Muscle layer of colon (tissue), 2 donors: ENCODE data around the gene GABRB3.

Source experiments
- H3K27ac ChIP-seq: one replicate; pipeline ENCODE4 v1.7.0; 2013; ENCODE audit warnings: low read depth, mild to moderate bottlenecking, low read length, moderate library complexity
- H3K27me3 ChIP-seq, 2 donors: one replicate each; pipeline ENCODE4 v1.7.0; 2013; ENCODE audit warnings: low read length in 2 of 2, mild to moderate bottlenecking in 2 of 2; ENCODE audit not compliant: insufficient read depth in 2 of 2, control insufficient read depth in 1 of 2
- H3K36me3 ChIP-seq: one replicate; pipeline ENCODE4 v1.7.0; 2013; ENCODE audit warnings: mild to moderate bottlenecking, low read length; ENCODE audit not compliant: insufficient read depth
- H3K4me1 ChIP-seq: one replicate; pipeline ENCODE4 v1.7.0; 2013; ENCODE audit warnings: mild to moderate bottlenecking, low read length; ENCODE audit not compliant: insufficient read depth
- H3K4me3 ChIP-seq, 2 donors: one replicate each; pipeline ENCODE4 v1.7.0; 2013; ENCODE audit warnings: low read length in 2 of 2, low read depth in 1 of 2, mild to moderate bottlenecking in 1 of 2, moderate library complexity in 1 of 2
- H3K9ac ChIP-seq: one replicate; pipeline ENCODE4 v1.7.0; 2013; ENCODE audit warnings: low read length
- H3K9me3 ChIP-seq: one replicate; pipeline ENCODE4 v1.7.0; 2013; ENCODE audit warnings: mild to moderate bottlenecking, low read length
- donor health status: abdominal sarcoma.
- donor health status: Adenocarcinoma of cecum.

The GABRB3 gene

GRCh38 chr15:26711445-26711844 lies 61.4 kb downstream of the GABRB3 start:
- Histone ChIP-seq H3K9me3 (no peaks in the 10 kb centered on the region), H3K36me3 (no peaks in the 10 kb centered on the region), H3K4me1 (no peaks in the 10 kb centered on the region)

GRCh38 chr15:26702381-26702780 lies 70.5 kb downstream of the GABRB3 start:
- no peaks in the 10 kb centered on the region for H3K4me1 ChIP-seq
- H3K9ac ChIP-seq, result no peak overlapping the region
- H3K9me3 ChIP-seq, result no peaks in the 10 kb centered on the region
- no peaks in the 10 kb centered on the region for H3K27me3 ChIP-seq
- H3K36me3 ChIP-seq, result no peaks in the 10 kb centered on the region
- no peak overlapping the region for H3K27ac ChIP-seq
- no peak overlapping the region for H3K4me3 ChIP-seq

More at GRCh38 chr15:26711445-26711844, 61.4 kb downstream of the GABRB3 start:
- no peak overlapping the region for H3K9ac ChIP-seq
- no peak overlapping the region for H3K4me3 ChIP-seq
- no peak overlapping the region for H3K27ac ChIP-seq
- H3K27me3 ChIP-seq, result no peaks in the 10 kb centered on the region

- Histone ChIP-seq H3K9me3 (no peaks in the 10 kb centered on the region), H3K27ac (no peak overlapping the region), H3K36me3 (no peaks in the 10 kb centered on the region), H3K4me3 (no peak overlapping the region), H3K4me1 (no peaks in the 10 kb centered on the region), H3K9ac (no peak overlapping the region), H3K27me3 (no peaks in the 10 kb centered on the region)
Measured at GRCh38 chr15:26698555-26698954, 74.3 kb downstream of the GABRB3 start.

GRCh38 chr15:26697913-26698312 lies 75.0 kb downstream of the GABRB3 start:
- no peak overlapping the region for H3K4me3 ChIP-seq
- H3K36me3 ChIP-seq, result no peaks in the 10 kb centered on the region
- H3K27me3 ChIP-seq, result no peaks in the 10 kb centered on the region
- H3K9me3 ChIP-seq, result no peaks in the 10 kb centered on the region
- H3K9ac ChIP-seq, result no peak overlapping the region
- H3K4me1 ChIP-seq, result no peaks in the 10 kb centered on the region
- no peak overlapping the region for H3K27ac ChIP-seq

- H3K36me3 ChIP-seq, result no peaks in the 10 kb centered on the region
- H3K9ac ChIP-seq, result no peak overlapping the region
- no peak overlapping the region for H3K4me3 ChIP-seq
- no peaks in the 10 kb centered on the region for H3K9me3 ChIP-seq
- no peak overlapping the region for H3K27ac ChIP-seq
- no peaks in the 10 kb centered on the region for H3K4me1 ChIP-seq
- H3K27me3 ChIP-seq, result no peaks in the 10 kb centered on the region
Measured at GRCh38 chr15:26691249-26691648, 81.6 kb downstream of the GABRB3 start.

- no peaks in the 10 kb centered on the region for H3K36me3 ChIP-seq
- H3K9me3 ChIP-seq, result no peaks in the 10 kb centered on the region
- no peak overlapping the region for H3K27ac ChIP-seq
Measured at GRCh38 chr15:26690778-26691177, 82.1 kb downstream of the GABRB3 start.

GRCh38 chr15:26689462-26689861 lies 83.4 kb downstream of the GABRB3 start:
- no peak overlapping the region for H3K9ac ChIP-seq
- H3K27me3 ChIP-seq, result no peaks in the 10 kb centered on the region
- H3K9me3 ChIP-seq, result no peaks in the 10 kb centered on the region
- no peak overlapping the region for H3K27ac ChIP-seq
- no peaks in the 10 kb centered on the region for H3K36me3 ChIP-seq
- H3K4me3 ChIP-seq, result no peak overlapping the region
- H3K4me1 ChIP-seq, result no peaks in the 10 kb centered on the region

More at GRCh38 chr15:26690778-26691177, 82.1 kb downstream of the GABRB3 start:
- H3K9ac ChIP-seq, result no peak overlapping the region
- H3K4me3 ChIP-seq, result no peak overlapping the region
- no peaks in the 10 kb centered on the region for H3K4me1 ChIP-seq
- H3K27me3 ChIP-seq, result no peaks in the 10 kb centered on the region

- Histone ChIP-seq H3K4me1 (no peaks in the 10 kb centered on the region), H3K9me3 (no peaks in the 10 kb centered on the region), H3K36me3 (no peaks in the 10 kb centered on the region), H3K9ac (no peak overlapping the region), H3K4me3 (no peak overlapping the region), H3K27ac (no peak overlapping the region), H3K27me3 (no peaks in the 10 kb centered on the region)
Measured at GRCh38 chr15:26686547-26687187, 86.2 kb downstream of the GABRB3 start.

- no peak overlapping the region for H3K9ac ChIP-seq
- no peaks in the 10 kb centered on the region for H3K27me3 ChIP-seq
- H3K36me3 ChIP-seq, result no peaks in the 10 kb centered on the region
- H3K27ac ChIP-seq, result no peak overlapping the region
- H3K4me3 ChIP-seq, result no peak overlapping the region
- H3K9me3 ChIP-seq, result no peaks in the 10 kb centered on the region
- no peaks in the 10 kb centered on the region for H3K4me1 ChIP-seq
Measured at GRCh38 chr15:26682598-26683164, 90.2 kb downstream of the GABRB3 start.

GRCh38 chr15:26679927-26680326 lies 92.9 kb downstream of the GABRB3 start:
- H3K9ac ChIP-seq, result no peak overlapping the region
- no peaks in the 10 kb centered on the region for H3K27me3 ChIP-seq
- no peak overlapping the region for H3K4me3 ChIP-seq
- no peaks in the 10 kb centered on the region for H3K9me3 ChIP-seq
- no peak overlapping the region for H3K27ac ChIP-seq
- no peaks in the 10 kb centered on the region for H3K36me3 ChIP-seq
- H3K4me1 ChIP-seq, result no peaks in the 10 kb centered on the region

- H3K4me3 ChIP-seq, result no peak overlapping the region
- H3K9ac ChIP-seq, result no peak overlapping the region
- no peaks in the 10 kb centered on the region for H3K4me1 ChIP-seq
- H3K27me3 ChIP-seq, result no peaks in the 10 kb centered on the region
- H3K27ac ChIP-seq, result no peak overlapping the region
- H3K36me3 ChIP-seq, result no peaks in the 10 kb centered on the region
- H3K9me3 ChIP-seq, result no peaks in the 10 kb centered on the region
Measured at GRCh38 chr15:26676115-26676514, 96.8 kb downstream of the GABRB3 start.

GRCh38 chr15:26674467-26674866 lies 98.4 kb downstream of the GABRB3 start:
- H3K4me3 ChIP-seq, result no peak overlapping the region
- H3K36me3 ChIP-seq, result no peaks in the 10 kb centered on the region
- H3K9ac ChIP-seq, result no peak overlapping the region

More at GRCh38 chr15:26674467-26674866, 98.4 kb downstream of the GABRB3 start:
- Histone ChIP-seq H3K9me3 (no peaks in the 10 kb centered on the region), H3K27ac (no peak overlapping the region), H3K27me3 (no peaks in the 10 kb centered on the region), H3K4me1 (no peaks in the 10 kb centered on the region)
